HG02759 (cell line): ENCODE data around the gene FRMD6.

Experiments
- ATAC-seq: cut with Tn5 transposase; IDR thresholded peaks from one replicate; pipeline ENCODE4 v1.9.1; 2021; ENCODE audit warnings: mild to moderate bottlenecking, moderate library complexity; ENCODE audit not compliant: unreplicated experiment

Gene FRMD6

DNA sequence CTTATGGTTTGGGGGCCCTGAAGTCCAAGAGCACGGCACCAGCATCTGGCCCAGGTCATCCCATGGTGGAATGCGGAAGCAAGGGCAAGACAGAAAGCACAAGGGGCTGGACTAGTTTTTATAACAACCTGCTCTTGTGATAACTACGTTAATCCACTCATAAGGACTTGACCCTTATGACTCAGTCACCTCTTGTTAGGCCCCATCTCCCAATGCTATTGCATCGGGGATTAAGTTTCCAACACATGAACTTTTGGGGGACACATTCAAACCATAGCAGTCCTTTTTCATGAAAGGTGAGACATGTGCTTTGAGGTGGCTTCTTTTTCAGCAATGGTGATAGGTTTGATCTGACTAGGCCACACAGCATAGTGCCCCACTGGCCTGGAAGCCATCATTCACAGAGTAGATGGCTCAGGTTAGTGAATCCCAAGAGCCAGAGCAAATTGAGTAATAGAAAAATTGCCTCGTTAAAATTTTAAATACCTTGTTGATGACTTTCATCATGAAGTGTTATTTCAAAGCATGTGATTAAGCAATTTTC is 12.1 kb downstream of the FRMD6 start:
- no peak for ATAC-seq

- no peak for ATAC-seq
Observed at GRCh38 chr14:51666070-51666469, 14.4 kb downstream of the FRMD6 start.

DNA sequence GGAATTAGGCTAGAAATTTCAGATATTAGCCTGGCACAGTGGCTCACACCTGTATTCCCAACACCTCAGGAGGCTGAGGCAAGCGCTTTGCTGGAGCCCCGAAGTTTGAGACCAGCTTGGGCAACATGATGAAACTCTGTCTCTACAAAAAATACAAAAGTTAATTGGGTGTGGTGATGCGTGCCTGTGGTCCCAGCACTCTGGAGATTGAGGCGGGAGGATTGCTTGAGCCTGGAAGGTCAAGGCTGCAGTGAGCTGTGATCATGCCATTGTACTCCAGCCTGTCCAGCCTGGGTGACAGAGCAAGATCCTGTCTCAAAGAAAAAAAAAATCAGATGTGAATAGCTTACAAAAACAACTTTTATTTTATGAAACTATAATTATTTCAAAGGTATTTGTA is 15.1 kb downstream of the FRMD6 start:
- no peak for ATAC-seq

DNA sequence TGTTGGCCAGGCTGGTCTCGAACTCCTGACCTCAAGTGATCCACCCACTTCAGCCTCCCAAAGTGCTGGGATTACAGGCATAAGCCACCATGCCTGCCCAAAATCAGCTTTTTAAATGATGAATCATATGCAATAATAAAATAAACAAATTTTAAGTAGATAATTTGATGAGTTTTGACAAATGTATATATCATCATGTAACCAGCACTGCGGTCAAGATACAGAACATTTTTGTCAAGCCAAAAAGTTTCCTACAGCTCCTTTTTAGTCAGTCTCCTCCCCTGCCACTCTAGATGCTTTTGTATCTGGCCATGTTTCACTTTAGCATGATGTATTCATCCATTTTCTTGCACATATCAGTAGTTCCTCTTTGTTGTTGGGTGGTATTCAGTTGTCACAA is 17.2 kb downstream of the FRMD6 start:
- ATAC-seq: no peak

- ATAC-seq: no peak
Observed at GRCh38 chr14:51674294-51675002, 22.7 kb downstream of the FRMD6 start.

- ATAC-seq: no peak
Observed at GRCh38 chr14:51676549-51676948, 24.8 kb downstream of the FRMD6 start.

DNA sequence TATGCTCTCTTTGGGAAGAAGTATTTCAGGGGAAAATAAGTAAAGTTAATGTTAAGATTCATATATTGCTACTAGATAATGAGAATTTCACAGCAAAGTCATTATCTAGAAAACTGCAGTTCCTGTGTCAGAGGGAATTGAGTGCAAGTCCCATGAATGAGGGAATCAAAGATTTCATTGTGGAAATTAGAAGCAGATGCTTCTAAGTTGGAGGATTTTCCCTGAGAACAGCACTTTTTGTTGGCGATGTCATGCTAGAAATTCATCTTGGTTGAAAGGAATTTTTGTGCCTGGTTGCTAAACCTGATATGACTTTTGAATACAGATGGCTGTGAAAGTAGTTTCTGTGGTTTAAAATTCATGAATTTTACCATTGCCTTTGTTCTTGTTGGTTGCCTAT is 25.6 kb downstream of the FRMD6 start:
- no peak for ATAC-seq

DNA sequence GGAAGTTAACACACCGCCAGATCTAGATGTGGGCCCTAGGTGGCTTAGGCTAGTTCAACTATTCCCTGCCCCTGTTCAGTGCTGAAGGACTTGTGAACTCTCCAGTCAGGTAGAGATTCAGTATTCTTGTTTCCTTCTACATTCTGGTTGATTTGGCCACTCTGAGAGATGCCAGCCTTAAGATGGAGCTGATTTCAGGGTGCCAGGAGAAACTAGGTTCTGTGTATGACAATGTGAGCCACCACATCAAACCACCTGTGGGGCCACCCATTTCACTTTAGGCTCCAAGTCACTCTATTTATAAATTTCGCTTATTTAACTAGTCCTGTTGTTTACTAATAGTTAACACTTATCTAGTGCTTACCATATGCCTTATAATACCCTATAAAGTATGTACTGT is 26.0 kb downstream of the FRMD6 start:
- ATAC-seq: no peak

- ATAC-seq: no peak
Observed at GRCh38 chr14:51680031-51680430, 28.3 kb downstream of the FRMD6 start.

DNA sequence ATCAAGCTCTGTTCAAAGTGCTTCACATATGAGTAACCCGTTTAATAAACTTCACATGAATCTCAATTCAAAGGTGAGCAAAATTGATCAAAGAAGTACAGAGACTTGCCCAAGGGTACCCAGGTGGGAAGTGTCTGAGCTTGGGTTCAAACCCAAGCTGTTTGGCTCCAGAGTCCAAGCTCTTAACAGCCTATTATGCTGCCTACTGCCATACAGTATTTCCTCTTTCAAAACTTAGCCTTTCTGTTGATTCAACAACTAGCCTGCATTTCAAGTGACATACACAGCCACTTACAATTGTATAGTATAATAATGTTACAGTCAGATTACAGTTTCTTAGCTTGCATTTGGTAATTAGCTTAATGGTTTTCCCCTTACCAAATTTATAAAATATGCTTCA is 29.7 kb downstream of the FRMD6 start:
- no peak for ATAC-seq

GRCh38 chr14:51682411-51682810 is 30.7 kb downstream of the FRMD6 start:
- ATAC-seq: no peak

GRCh38 chr14:51684760-51685159 is 33.0 kb downstream of the FRMD6 start:
- ATAC-seq: no peak

- ATAC-seq: no peak
Observed at GRCh38 chr14:51691176-51691575, 39.5 kb downstream of the FRMD6 start.

DNA sequence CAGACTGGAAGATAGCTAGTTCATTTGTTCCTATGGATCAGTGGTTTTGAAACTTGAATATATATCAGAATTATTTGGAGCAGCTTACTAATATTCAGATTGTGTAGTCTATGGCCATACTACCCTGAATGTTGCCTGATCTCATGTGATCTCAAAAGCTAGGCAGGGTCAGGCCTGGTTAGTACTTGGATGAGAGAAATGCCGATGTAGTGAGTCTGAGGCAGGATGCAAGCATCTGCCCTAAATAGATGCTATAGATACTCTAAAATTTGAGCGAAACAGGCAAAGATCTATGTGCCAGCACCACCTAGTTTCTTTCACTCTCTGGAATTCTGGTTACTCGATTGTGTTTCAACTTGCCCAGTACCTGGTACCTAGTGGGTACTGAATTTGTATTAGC is 40.9 kb downstream of the FRMD6 start:
- ATAC-seq: no peak

DNA sequence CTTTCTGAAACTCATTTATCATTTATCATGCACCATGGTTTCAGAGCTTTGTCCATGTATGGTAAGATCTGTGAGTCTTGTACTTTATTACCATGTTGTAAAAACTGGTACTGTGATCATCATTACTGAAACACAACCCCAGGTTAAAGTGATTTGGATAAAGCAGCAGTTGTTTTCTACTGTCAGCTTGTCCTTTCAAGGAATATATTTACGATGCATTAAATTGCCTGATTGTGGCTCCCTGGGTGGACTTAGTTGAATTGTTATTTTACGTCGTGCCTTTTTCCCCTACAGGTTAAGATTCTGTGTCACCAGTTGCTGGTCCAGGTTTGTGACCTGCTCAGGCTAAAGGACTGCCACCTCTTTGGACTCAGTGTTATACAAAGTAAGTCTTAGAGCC is 46.1 kb downstream of the FRMD6 start:
- no peak for ATAC-seq

- no peak for ATAC-seq
Observed at GRCh38 chr14:51701951-51702350, 50.2 kb downstream of the FRMD6 start.

DNA sequence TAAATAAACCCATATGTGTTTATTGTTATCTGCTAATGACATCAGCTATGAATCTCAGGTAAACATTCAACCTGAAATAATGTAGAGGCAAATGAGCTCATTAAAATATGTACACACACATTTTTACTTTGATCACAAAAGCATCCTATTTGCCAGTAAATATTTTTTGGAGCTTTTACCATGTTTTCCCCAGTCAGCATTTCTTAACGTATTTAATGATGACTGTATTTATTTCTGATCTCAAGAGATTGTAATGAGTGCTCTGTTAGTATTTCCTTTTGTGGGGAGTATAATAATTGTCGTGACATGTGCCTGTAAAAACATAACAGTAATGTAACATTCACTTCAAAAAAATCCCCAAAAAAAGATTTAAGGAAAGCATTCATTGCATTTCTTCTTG is 52.1 kb downstream of the FRMD6 start:
- ATAC-seq: no peak

DNA sequence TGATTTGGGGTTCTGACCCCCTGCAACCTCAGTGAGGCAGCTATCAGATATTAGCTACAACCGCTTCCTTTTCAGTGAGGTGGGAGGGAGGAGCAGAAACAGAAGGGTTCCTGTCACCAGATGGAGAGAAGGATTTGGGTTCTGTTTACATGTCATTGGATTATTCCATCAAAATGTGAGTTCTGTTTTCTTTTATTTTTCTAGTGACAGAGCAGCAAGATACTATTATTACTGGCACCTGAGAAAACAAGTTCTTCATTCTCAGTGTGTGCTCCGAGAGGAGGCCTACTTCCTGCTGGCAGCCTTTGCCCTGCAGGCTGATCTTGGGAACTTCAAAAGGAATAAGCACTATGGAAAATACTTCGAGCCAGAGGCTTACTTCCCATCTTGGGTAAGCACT is 52.8 kb downstream of the FRMD6 start:
- ATAC-seq: no peak

GRCh38 chr14:51707327-51707726 is 55.6 kb downstream of the FRMD6 start:
- no peak for ATAC-seq

DNA sequence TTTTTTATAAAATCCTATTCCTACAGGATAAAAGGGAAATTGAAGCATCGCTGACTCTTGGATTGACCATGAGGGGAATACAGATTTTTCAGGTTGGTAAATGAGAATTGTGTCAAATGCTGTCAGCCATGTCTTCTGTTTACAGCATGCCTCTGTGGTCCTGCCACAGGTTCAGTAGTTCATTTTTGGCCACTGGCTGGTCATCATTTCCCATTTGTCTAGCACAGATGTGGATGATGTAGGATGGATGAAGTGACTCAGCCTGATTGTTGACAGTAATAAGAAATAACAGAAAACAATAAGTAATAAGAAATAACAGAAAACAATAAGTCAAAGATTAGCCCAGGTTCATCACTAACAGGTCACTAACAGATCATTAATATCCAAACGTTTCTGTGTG is 59.8 kb downstream of the FRMD6 start:
- no peak for ATAC-seq

DNA sequence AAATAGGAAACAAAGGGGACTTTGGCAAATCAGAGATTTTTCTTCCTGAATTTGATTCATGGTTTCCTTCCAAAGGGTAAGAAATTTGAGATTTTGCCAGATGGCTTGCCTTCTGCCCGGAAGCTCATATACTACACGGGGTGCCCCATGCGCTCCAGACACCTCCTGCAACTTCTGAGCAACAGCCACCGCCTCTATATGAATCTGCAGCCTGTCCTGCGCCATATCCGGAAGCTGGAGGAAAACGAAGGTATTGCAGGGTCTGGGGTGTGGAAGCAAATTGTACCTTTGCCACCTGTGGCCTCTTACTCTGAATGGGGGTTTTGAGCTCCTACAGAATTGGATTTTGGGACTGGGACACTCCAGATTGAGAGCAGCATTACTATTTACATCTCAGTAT is 63.5 kb downstream of the FRMD6 start:
- ATAC-seq: no peak

GRCh38 chr14:51715742-51716141 is 64.0 kb downstream of the FRMD6 start:
- ATAC-seq: no peak

- ATAC-seq: no peak
Observed at GRCh38 chr14:51716610-51717009, 64.9 kb downstream of the FRMD6 start.
